Activated CD8-positive, alpha-beta memory T cell treated with anti-CD3 and anti-CD28 coated beads, Interleukin-2, amount 50 U/mL, for 1 hour (primary cell): ENCODE measurements around the gene CNNM4.

Source experiments
- DNase-seq: peaks from one replicate; pipeline ENCODE4 v3.0.0-alpha.2; 2020; ENCODE audit errors: extremely low read depth

CNNM4 gene

DNA sequence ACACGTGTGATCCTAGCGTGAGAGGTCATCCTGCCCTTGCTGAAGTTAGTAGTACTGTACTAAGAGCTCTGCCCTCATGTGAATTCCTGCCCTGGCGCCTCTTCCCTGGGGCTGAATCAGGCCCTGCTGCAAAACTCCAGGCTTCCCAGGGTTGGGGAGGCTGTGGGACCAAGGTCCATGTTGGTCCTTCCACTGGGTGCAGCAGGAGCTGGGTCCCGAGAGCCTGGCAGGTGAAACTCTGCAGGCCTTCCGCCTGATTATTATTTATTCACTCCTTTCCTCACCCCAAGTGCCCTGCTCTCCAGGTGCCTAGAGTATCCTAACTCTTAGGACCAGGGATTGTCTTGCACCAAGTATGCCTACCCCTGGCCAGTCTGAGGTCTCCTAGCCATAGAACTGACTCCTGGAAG is 50.1 kb downstream of the CNNM4 start:
- no peak for DNase-seq

DNA sequence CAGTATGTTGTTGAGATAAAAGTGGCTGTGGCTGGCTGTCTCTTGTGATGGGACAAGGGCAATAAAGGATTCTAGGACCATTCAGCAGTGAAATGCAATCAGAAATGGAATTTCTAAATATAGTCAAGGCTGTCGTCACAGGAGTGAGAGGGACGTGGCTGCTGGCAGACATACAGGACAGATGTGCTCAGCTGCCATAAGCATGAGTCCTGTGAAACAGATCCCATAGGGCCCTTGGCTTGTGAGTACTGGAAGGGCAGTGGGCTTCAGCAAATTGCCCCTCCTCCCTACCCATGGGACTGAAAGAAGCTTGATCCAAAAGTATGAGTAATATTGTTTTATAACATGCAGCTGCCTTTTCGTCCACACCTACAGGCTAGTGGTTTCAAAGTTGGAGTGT is 51.2 kb downstream of the CNNM4 start:
- DNase-seq: no peak

DNA sequence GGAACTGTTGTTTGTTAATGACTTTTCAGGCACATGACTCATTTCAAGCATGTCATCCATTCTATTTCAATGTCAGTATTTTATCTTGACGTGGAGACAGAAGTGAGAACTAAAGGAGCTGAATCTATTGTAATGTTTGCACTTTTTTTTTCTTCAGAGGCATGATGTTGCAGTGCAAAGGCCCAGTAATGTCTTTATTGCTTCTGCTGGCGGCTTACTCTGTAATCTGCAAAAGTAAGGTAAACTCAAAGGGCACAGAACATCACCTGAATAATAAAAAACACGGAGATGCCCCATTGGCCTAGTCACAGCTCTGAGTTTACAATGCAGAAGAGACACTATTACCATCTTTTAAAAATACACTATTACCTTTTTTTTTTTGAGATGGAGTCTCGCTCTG is 53.0 kb downstream of the CNNM4 start:
- no peak for DNase-seq

DNA sequence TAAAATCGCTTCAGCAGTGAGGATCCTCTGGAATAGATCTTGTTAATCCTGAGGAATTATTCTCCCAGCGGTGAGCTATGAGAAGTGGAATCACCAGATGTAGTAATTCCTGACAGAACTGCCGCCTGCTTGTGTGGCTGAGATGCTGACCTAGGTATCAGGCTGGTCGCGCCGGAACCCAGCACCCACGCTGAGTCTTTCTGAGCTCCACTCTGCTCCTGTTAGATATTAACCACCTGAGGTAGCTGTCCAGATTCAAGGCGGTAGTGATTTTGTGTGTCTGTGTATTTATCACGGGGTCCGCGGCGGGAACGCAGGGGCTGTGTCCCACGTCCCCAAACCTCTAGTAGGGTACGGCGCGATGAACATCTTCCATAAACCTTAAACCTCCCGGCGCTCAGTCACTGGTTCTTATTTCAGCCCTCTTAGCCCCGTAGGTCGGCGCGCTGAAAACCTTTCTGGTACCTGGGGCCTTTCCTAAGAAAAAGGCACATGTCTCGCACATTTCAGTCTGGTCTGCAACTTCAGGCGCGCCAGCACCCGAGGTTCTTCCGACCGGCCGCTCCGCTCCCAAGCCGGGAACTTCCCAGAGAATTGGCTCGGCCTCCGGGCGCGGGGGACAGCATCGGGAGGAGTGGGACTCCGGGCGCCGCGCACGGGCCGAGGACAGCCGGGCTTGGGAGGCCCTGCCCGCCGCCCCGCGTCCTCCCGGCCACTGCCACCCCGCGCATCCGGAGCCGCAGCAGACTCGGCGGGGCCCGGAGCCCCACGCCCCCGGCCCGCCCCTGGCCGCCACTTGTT is 54.8 kb downstream of the CNNM4 start:
- DNase-seq: no peak

GRCh38 chr2:96816127-96816835 is 55.6 kb downstream of the CNNM4 start, which contains the start of gene CNNM3:
Gene CNNM3, plus strand, starts transcription at chr2:96816268. Its CDS starts 10 bp downstream, at chr2:96816278.
- peak; percentile 73 for DNase-seq

DNA sequence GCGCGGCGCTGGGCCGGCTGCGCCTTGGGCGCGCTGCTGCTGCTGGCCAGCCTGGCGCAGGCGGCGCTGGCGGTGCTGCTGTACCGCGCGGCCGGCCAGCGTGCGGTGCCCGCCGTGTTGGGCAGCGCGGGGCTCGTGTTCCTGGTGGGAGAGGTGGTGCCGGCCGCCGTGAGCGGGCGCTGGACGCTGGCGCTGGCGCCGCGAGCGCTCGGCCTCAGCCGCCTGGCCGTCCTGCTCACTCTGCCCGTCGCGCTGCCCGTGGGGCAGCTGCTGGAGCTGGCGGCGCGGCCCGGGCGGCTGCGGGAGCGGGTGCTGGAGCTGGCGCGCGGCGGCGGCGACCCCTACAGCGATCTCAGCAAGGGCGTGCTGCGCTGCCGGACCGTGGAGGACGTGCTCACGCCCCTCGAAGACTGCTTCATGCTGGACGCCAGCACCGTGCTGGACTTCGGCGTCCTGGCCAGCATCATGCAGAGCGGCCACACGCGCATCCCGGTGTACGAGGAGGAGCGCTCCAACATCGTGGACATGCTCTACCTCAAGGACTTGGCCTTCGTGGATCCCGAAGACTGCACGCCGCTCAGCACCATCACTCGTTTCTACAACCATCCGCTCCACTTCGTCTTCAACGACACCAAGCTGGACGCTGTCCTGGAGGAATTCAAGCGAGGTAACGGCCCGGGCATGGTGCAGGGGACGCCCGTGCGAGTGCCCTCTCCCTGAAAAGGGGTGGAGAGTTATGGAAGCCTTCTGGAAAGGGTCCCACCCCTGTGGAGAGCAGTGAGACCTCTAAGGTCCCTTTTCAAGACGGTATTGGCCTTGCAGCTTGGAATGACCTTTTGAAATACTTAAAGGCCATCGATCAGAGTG is 56.4 kb downstream of the CNNM4 start:
- DNase-seq: no peak

- no peak for DNase-seq
Measured at GRCh38 chr2:96817882-96818281, 57.2 kb downstream of the CNNM4 start.

DNA sequence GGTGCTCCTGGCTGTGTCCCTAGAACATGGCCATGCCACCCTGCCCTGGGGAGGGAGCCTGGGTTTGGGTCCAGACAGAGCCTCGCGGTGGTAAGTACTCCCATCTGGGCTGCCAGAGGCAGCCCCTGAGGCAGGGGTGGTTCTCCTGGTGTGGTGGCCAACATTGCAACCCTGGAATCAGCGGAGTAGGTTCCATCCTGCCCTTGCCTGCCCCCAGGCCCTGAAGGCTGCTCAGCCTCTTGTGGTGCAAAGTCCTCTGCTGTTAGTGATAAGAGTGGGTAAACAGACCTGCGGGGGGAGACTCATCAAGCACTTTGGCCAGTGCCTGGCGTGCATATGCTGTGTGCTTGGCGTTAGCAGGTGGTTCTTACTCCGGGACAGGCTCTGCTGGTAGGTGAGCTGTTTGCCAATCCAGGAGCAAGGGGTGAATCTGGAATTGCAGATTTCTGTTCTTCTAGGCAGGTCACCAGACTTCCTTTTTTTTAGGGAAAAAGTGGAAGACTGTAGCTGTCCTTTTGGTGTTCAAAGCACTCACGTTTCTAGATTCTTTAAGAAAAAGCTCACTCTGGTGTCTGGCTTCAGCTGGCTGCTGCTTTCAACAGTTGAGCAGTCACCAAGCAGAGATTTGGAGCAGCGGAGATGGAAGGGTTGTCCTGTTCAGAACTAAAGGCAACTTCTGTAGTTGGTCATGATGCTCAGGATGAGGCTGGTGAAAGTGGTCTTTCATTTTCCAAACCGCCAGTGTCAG is 58.6 kb downstream of the CNNM4 start:
- no peak for DNase-seq

- DNase-seq: no peak
Measured at GRCh38 chr2:96819876-96820511, 59.3 kb downstream of the CNNM4 start.

GRCh38 chr2:96821113-96821675 is 60.5 kb downstream of the CNNM4 start:
- no peak for DNase-seq

- DNase-seq: no peak
Measured at GRCh38 chr2:96822786-96823185, 62.1 kb downstream of the CNNM4 start.

- DNase-seq: no peak
Measured at GRCh38 chr2:96823198-96823597, 62.5 kb downstream of the CNNM4 start.

GRCh38 chr2:96824079-96824870 is 63.6 kb downstream of the CNNM4 start:
- DNase-seq: no peak

DNA sequence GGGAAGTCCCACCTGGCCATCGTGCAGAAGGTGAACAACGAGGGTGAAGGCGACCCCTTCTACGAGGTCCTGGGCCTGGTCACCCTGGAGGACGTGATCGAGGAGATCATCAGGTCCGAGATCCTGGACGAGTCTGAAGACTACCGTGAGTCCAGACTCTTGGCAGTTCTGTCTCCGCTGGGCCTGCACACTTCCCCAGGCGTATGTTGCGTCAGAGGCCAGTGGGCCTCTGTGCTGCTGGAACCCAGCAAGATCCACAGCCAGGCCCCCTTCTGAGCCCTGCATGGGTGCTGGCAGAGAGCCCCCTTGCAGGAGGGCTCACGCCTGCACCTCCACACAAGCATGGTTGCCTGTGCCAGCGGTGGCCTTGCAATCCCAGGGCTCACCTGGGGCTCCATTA is 64.4 kb downstream of the CNNM4 start:
- DNase-seq: no peak

DNA sequence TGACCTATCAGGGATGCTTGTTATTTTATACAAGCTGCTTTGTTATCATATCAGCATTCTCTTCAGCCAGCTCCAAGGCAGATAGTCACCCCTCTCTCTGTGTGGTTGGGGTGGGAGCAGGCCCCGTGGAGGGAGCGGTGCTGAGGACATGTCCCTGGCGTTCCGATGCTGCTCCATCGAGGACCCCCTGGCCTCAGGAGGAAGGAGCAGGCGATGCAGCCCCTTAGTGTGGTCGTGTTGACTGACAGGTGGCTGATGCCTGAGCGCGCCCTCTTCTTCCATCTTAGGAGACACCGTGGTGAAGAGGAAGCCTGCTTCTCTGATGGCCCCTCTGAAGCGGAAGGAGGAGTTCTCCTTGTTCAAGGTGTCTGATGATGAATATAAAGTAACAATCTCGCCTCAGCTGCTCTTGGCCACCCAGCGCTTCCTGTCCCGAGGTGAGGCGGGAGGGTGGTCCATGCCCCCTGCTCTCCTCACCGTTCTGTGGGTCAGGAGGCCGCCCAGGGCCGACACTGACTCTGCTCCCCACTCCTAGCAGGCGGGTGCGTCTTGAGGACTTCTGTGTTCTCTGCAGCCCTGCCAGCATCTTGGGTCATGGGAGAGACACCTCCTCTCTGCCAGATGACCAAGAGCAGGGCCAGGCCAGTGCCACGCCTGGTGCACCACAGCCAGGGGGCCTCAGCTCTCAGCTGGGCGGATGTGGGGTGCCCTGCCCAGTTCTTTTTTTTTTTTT is 66.0 kb downstream of the CNNM4 start:
- DNase-seq: no peak

GRCh38 chr2:96828436-96828835 is 67.7 kb downstream of the CNNM4 start:
- DNase-seq: no peak

DNA sequence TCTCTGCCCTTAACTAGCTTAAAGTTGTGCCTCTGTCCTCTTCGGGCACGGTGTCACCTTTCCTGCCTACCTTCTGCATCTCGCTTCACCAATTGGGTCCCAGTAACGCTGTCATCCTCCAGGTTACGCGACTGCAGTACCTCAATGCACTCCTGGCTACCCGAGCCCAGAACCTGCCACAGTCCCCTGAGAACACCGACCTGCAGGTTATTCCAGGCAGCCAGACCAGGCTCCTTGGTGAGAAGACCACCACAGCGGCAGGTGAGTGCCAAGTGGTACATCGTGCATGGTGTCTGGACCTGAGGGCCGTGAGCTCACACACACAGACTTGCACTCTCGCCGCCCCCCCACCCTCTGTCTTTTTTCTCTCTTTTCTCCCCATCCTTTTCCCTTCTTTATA is 68.2 kb downstream of the CNNM4 start:
- DNase-seq: no peak

DNA sequence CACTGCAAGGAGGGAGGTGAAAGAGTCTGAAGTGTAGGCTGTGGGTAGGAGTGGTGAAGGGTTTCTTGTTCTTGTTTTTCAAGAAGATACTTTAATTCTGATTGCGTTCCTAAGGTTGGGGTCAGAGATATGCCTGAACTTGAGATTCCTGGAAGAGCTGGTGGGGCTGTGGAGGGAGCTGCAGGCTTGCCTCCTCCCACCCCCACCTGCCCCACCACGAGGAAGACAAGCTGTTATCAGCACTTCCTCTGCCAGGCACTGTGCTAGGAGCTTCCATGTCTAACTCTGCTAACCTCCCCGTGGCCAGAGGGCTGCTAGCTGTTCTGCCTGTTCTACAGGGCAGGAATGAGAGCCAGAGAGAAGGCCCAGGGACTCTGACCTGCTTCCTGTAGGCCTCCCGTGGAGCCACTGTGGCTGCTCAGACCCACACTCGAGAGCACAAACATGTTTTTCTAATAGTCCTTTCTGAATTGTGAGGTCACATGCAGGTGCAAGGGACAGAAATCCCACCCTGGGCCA is 69.4 kb downstream of the CNNM4 start:
- no peak for DNase-seq

GRCh38 chr2:96831679-96832078 is 71.0 kb downstream of the CNNM4 start:
- no peak for DNase-seq
